Trophoblast cell (in vitro differentiated cells and primary cell): ENCODE data around the gene ARSG.

Experiments
- DNase-seq, 2 donors: peaks; one replicate each; pipeline ENCODE4 v3.0.0-alpha.2; 2016
- H2AFZ ChIP-seq: 2 replicates; pipeline ENCODE4 v1.6.1; 2013; ENCODE audit warnings: low read length, moderate library complexity, mild to moderate bottlenecking; ENCODE audit not compliant: insufficient read depth, poor library complexity
- H2AK5ac ChIP-seq: 2 replicates; pipeline ENCODE4 v1.6.1; 2013; ENCODE audit warnings: mild to moderate bottlenecking, low read length
- H2BK120ac ChIP-seq: 2 replicates; pipeline ENCODE4 v1.6.1; 2013; ENCODE audit warnings: low read length, mild to moderate bottlenecking, moderate library complexity; ENCODE audit not compliant: insufficient read depth, poor library complexity
- H2BK12ac ChIP-seq: 2 replicates; pipeline ENCODE4 v1.6.1; 2013; ENCODE audit warnings: mild to moderate bottlenecking, low read length, moderate library complexity
- H2BK5ac ChIP-seq: 2 replicates; pipeline ENCODE4 v1.6.1; 2013; ENCODE audit warnings: low read length, low read depth, moderate library complexity, mild to moderate bottlenecking; ENCODE audit not compliant: poor library complexity
- H3K14ac ChIP-seq: 2 replicates; pipeline ENCODE4 v1.6.1; 2013; ENCODE audit warnings: mild to moderate bottlenecking, low read length
- H3K18ac ChIP-seq: 2 replicates; pipeline ENCODE4 v1.6.1; 2013; ENCODE audit warnings: mild to moderate bottlenecking, low read length
- H3K23ac ChIP-seq: 2 replicates; pipeline ENCODE4 v1.6.1; 2013; ENCODE audit warnings: low read length
- H3K27ac ChIP-seq: 2 replicates; pipeline ENCODE4 v1.5.1; 2013; ENCODE audit warnings: low read depth, mild to moderate bottlenecking, inconsistent platforms, low read length, moderate library complexity
- H3K27me3 ChIP-seq: 2 replicates; pipeline ENCODE4 v1.6.1; 2013; ENCODE audit warnings: inconsistent platforms, mild to moderate bottlenecking, low read length, moderate library complexity; ENCODE audit not compliant: insufficient read depth
- H3K36me3 ChIP-seq, 2 experiments: 1 replicate in 1 of 2; 2 replicates in 1 of 2; pipeline ENCODE4 v1.6.1; 2013; ENCODE audit warnings: low read length in 2 of 2, mild to moderate bottlenecking in 2 of 2, moderate library complexity in 1 of 2; ENCODE audit not compliant: insufficient read depth in 2 of 2, control insufficient read depth in 1 of 2
- H3K4ac ChIP-seq: 2 replicates; pipeline ENCODE4 v1.6.1; 2013; ENCODE audit warnings: low read depth, mild to moderate bottlenecking, low read length, moderate library complexity
- H3K4me1 ChIP-seq, 2 experiments: 1 replicate in 1 of 2; 2 replicates in 1 of 2; pipeline ENCODE4 v1.6.1; 2013; ENCODE audit warnings: low read length in 2 of 2, mild to moderate bottlenecking in 2 of 2, moderate library complexity in 1 of 2; ENCODE audit not compliant: insufficient read depth in 2 of 2, control insufficient read depth in 1 of 2
- H3K4me2 ChIP-seq: 2 replicates; pipeline ENCODE4 v1.6.1; 2013; ENCODE audit warnings: inconsistent platforms, mild to moderate bottlenecking, low read length, moderate library complexity
- H3K4me3 ChIP-seq: 2 replicates; pipeline ENCODE4 v1.5.1; 2013; ENCODE audit warnings: mild to moderate bottlenecking, low read depth, low read length, inconsistent platforms
- H3K79me1 ChIP-seq: one replicate; pipeline ENCODE4 v1.6.1; 2013; ENCODE audit warnings: low read length
- H3K79me2 ChIP-seq: 2 replicates; pipeline ENCODE4 v1.6.1; 2013; ENCODE audit warnings: low read length, mild to moderate bottlenecking; ENCODE audit not compliant: control insufficient read depth, insufficient read depth, poor library complexity
- H3K9ac ChIP-seq: 2 replicates; pipeline ENCODE4 v1.6.1; 2013; ENCODE audit warnings: mild to moderate bottlenecking, low read length
- H3K9me3 ChIP-seq: 2 replicates; pipeline ENCODE4 v1.6.1; 2013; ENCODE audit warnings: low read depth, mild to moderate bottlenecking, control low read depth, inconsistent platforms, low read length; ENCODE audit not compliant: insufficient read depth
- H4K12ac ChIP-seq: 2 replicates; pipeline ENCODE4 v1.6.1; 2013; ENCODE audit warnings: low read depth, mild to moderate bottlenecking, low read length, moderate library complexity
- H4K8ac ChIP-seq: 2 replicates; pipeline ENCODE4 v1.6.1; 2013; ENCODE audit warnings: low read depth, mild to moderate bottlenecking, low read length, moderate library complexity
- H4K91ac ChIP-seq: one replicate; pipeline ENCODE4 v1.6.1; 2013; ENCODE audit warnings: low read depth, mild to moderate bottlenecking, low read length, moderate library complexity
- whole genome bisulfite sequencing: extraction: QIAGEN DNeasy Blood & Tissue Kit; methylation state at CpG from one replicate; pipeline ENCODE4 v1.1.7; 2013; ENCODE audit warnings: missing lambda C conversion rate; ENCODE audit not compliant: insufficient read length, insufficient coverage; ENCODE audit errors: extremely low coverage; 5-methylcytosine and 5-hydroxymethylcytosine counted together

Gene ARSG

DNA sequence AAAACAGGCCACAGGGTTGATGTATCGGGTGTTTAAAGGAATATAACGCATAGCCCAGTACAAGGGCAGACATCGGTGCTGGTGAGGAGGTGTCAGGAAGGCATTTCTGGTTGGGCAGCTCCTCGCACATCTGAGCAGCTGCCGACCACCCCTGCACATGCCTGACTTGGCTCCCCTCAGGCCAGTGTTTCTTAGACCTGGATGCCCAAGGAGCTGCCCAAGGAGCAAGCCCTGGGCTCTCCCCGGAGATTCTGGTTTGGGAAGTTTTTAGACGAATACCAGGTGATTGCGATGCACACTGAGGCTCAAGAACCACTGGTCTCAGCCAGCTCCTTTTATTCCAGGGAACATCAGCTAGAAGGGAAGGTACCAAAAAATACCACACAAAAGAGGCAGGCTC is 154.4 kb downstream of the ARSG start:
- Histone ChIP-seq H4K91ac (no peak overlapping the region), H4K8ac (peak overlapping the region; percentile 23), H2AK5ac (no peak overlapping the region), H3K79me2 (no peaks in the 10 kb centered on the region), H3K14ac (no peak overlapping the region), H3K23ac (no peak overlapping the region), H2BK12ac (no peak overlapping the region), H2BK120ac (no peak overlapping the region), H3K4me3 (no peak overlapping the region), H3K4me1 (peaks cover 8 to 10% of the 10 kb centered on the region in 2 experiments), H3K9me3 (peaks cover 1% of the 10 kb centered on the region), H2BK5ac (no peak overlapping the region), H3K27me3 (no peaks in the 10 kb centered on the region), H3K9ac (no peak overlapping the region), H3K4ac (no peak overlapping the region), H3K4me2 (no peak overlapping the region), H3K27ac (no peak overlapping the region), H3K18ac (peak overlapping the region; percentile 27), H3K79me1 (no peaks in the 10 kb centered on the region), H4K12ac (no peak overlapping the region), H3K36me3 (peaks cover 37 to 50% of the 10 kb centered on the region in 2 experiments), H2AFZ (no peak overlapping the region)
- WGBS = no CpG with 5 or more reads among the region's 8 CpGs
- peak; percentile 59 to 68 for DNase-seq

DNA sequence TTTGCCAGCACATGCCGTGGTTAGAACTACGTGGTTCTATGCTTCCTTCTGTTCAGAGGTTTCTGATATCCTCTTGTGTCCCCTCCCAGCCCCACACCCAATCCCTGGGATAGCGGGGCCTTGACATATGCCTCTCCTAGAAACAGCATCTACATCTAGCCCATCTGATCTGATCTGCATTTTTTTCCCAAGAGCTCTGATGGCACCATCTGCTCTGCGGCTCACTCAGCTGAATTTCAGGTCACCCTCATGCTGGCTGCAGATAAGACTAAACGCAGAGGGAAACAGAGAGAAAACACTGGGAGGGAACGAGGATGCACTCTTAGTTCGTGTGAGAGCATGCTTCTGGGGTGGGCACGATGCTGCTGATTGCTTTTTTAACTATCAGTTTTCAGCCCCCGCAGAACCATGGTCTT is 155.3 kb downstream of the ARSG start:
- no peaks in the 10 kb centered on the region for H3K27me3 ChIP-seq
- no peak overlapping the region for H3K4ac ChIP-seq
- WGBS = no CpG with 5 or more reads among the region's 9 CpGs
- peaks cover 1% of the 10 kb centered on the region for H3K9me3 ChIP-seq
- DNase-seq = peak; percentile 82 to 91
- H2AK5ac ChIP-seq = no peak overlapping the region
- H3K23ac ChIP-seq = no peak overlapping the region
- H2BK12ac ChIP-seq = no peak overlapping the region
- no peaks in the 10 kb centered on the region for H3K79me2 ChIP-seq
- H3K18ac ChIP-seq = no peak overlapping the region
- no peak overlapping the region for H3K4me3 ChIP-seq
- peaks cover 40 to 50% of the 10 kb centered on the region in 2 experiments for H3K36me3 ChIP-seq
- no peak overlapping the region for H2BK5ac ChIP-seq
- H3K14ac ChIP-seq = no peak overlapping the region
- H3K4me1 ChIP-seq = peaks cover 9% of the 10 kb centered on the region in 2 experiments
- no peak overlapping the region for H2BK120ac ChIP-seq
- H4K8ac ChIP-seq = no peak overlapping the region
- H3K27ac ChIP-seq = no peak overlapping the region
- peaks cover 2% of the 10 kb centered on the region for H3K79me1 ChIP-seq
- no peak overlapping the region for H4K12ac ChIP-seq
- no peak overlapping the region for H4K91ac ChIP-seq
- no peak overlapping the region for H3K4me2 ChIP-seq
- no peak overlapping the region for H3K9ac ChIP-seq
- H2AFZ ChIP-seq = no peak overlapping the region

DNA sequence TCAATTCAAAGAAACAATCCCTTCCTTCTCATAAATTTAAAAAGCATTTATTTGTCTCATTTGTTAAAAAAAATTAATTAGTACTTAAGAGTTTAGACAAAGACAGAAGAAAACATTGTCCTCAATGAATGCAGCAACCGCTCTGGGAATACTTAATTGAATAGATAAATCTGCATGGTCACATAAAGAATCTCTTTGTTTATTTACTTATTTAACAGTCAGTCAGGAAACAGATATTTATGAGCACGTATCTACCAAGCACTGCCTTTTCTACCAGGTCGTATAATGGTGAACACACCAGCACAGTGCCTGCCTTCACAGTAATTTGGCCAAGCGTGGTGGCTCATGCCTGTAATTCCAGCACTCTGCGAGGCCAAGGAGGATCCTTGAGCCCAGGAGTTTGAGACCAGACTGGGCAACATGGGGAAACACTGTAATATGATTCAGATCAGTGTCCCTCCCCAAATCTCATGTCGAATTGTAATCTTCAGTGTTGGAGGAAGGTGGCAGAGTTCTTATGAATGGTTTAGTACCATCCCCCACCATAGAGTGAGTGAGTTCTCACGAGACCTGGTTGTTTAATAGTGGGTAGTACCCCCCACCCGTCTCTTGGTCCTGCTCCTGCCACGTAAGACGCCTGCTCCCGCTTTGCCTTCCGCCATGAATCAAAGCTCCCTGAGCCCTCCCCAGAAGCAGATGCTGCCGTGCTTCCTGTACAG is 157.9 kb downstream of the ARSG start:
- no peak overlapping the region for H4K12ac ChIP-seq
- no peak overlapping the region for H4K8ac ChIP-seq
- no peak overlapping the region for H2BK120ac ChIP-seq
- H3K27ac ChIP-seq = no peak overlapping the region
- no peak overlapping the region for H3K23ac ChIP-seq
- peaks cover 4% of the 10 kb centered on the region for H3K79me1 ChIP-seq
- H2AFZ ChIP-seq = no peak overlapping the region
- H3K4me1 ChIP-seq = peaks cover 13 to 15% of the 10 kb centered on the region in 2 experiments
- no peak overlapping the region for H4K91ac ChIP-seq
- peaks cover 1% of the 10 kb centered on the region for H3K9me3 ChIP-seq
- no peak overlapping the region for H3K9ac ChIP-seq
- no peak overlapping the region for H3K14ac ChIP-seq
- no peaks in the 10 kb centered on the region for H3K27me3 ChIP-seq
- H3K79me2 ChIP-seq = no peaks in the 10 kb centered on the region
- no peak overlapping the region for H2BK12ac ChIP-seq
- peak overlapping the region; percentile 9 for H3K18ac ChIP-seq
- no peak overlapping the region for H2AK5ac ChIP-seq
- no peak overlapping the region for H3K4ac ChIP-seq
- H2BK5ac ChIP-seq = no peak overlapping the region
- H3K4me2 ChIP-seq = no peak overlapping the region
- no CpG with 5 or more reads among the region's 13 CpGs for WGBS
- peak in 1 of 2 donors; percentile 10 for DNase-seq
- H3K4me3 ChIP-seq = no peak overlapping the region
- H3K36me3 ChIP-seq = peaks cover 30 to 39% of the 10 kb centered on the region in 2 experiments

DNA sequence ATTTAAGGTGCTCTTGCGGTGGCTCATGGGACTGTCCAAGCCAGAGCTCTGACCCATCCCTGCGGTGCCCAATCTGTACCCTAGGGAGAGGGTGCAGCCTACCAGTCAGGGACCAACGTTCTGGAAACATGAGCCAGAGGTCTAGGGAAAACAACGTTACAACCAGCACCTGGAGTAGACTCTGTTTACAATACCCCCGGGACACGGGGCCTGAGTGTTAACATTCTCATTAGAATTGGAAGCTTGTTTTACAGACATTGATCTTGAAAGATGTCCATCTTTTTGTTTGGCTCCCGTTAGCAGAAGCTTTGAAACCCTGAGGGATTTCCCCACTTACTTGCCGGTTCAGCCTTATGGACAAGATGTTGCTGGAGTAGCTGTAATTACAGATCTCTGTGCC is 159.1 kb downstream of the ARSG start:
- no peak overlapping the region for H2BK5ac ChIP-seq
- H4K91ac ChIP-seq = peak overlapping the region; percentile 2
- no peaks in the 10 kb centered on the region for H3K27me3 ChIP-seq
- no peak overlapping the region for H2BK12ac ChIP-seq
- H3K18ac ChIP-seq = no peak overlapping the region
- no peak overlapping the region for H4K8ac ChIP-seq
- H3K36me3 ChIP-seq = peaks cover 29 to 35% of the 10 kb centered on the region in 2 experiments
- WGBS = no CpG with 5 or more reads among the region's 8 CpGs
- no peak overlapping the region for H3K9ac ChIP-seq
- H3K4ac ChIP-seq = no peak overlapping the region
- H2BK120ac ChIP-seq = no peak overlapping the region
- H2AK5ac ChIP-seq = no peak overlapping the region
- H3K79me2 ChIP-seq = no peaks in the 10 kb centered on the region
- H3K23ac ChIP-seq = no peak overlapping the region
- H3K4me2 ChIP-seq = no peak overlapping the region
- no peak overlapping the region for H3K4me3 ChIP-seq
- no peak overlapping the region for H4K12ac ChIP-seq
- H3K14ac ChIP-seq = no peak overlapping the region
- H2AFZ ChIP-seq = no peak overlapping the region
- peaks cover 12 to 15% of the 10 kb centered on the region in 2 experiments for H3K4me1 ChIP-seq
- no peak overlapping the region for H3K27ac ChIP-seq
- peaks cover 1% of the 10 kb centered on the region for H3K9me3 ChIP-seq
- DNase-seq = no peak
- peaks cover 6% of the 10 kb centered on the region for H3K79me1 ChIP-seq
